IMR-90 (cell line): ENCODE data around the gene ENDOD1. TPM values are rescaled to one million over a fixed set of nuclear protein-coding genes. Genes with fewer than 3 reads are reported as not detected.

Source experiments
- polyA plus RNA-seq, 3 experiments: library from polyadenylated mRNA; depleted of rRNA; stranded (reverse); fragments of >200 nt; gene quantifications; 2 replicates each; pipeline ENCODE4 v1.2.3, GENCODE V29; 2012; ENCODE audit warnings: low replicate concordance in 1 of 3
- total RNA-seq: library from RNA; depleted of rRNA; stranded (reverse); fragments of >200 nt; gene quantifications from 2 replicates; pipeline ENCODE4 v1.2.3, GENCODE V29; 2012; rRNA removed

Gene ENDOD1
- total and polyA plus RNA-seq, 2 of the 4 experiments (the other 2 are of a cell fraction): 7.0 to 17.6 TPM

Other genes with a start within 250 kb of the ENDOD1 start
- gene CWC15, start 116.3 kb upstream of the ENDOD1 start, total RNA-seq: 48.6 and 70.0 TPM in 2 replicates
- gene CWC15, start 116.3 kb upstream of the ENDOD1 start, polyA plus RNA-seq (2012; rRNA removed): 34.7 and 38.4 TPM in 2 replicates
- gene KDM4D, start 116.1 kb upstream of the ENDOD1 start, total RNA-seq: 0.90 and 1.1 TPM in 2 replicates
- gene KDM4D, start 116.1 kb upstream of the ENDOD1 start, polyA plus RNA-seq (2012; rRNA removed): 0.99 and 1.1 TPM in 2 replicates
- not detected in 2 replicates for gene KDM4E, start 64.6 kb upstream of the ENDOD1 start, total RNA-seq
- gene KDM4E, start 64.6 kb upstream of the ENDOD1 start, polyA plus RNA-seq (2012; rRNA removed): not detected in 2 replicates
- gene KDM4F, start 40.4 kb upstream of the ENDOD1 start, total RNA-seq: not detected in 2 replicates
- not detected in 2 replicates for gene KDM4F, start 40.4 kb upstream of the ENDOD1 start, polyA plus RNA-seq (2012; rRNA removed)
- gene SRSF8, start 22.9 kb upstream of the ENDOD1 start, total RNA-seq: 3.4 and 4.4 TPM in 2 replicates
- gene SRSF8, start 22.9 kb upstream of the ENDOD1 start, polyA plus RNA-seq (2012; rRNA removed): 11.3 and 14.3 TPM in 2 replicates
- gene SESN3, start 141.4 kb downstream of the ENDOD1 start, total RNA-seq: 7.7 and 10.0 TPM in 2 replicates
- gene SESN3, start 141.4 kb downstream of the ENDOD1 start, polyA plus RNA-seq (2012; rRNA removed): 1.3 and 2.0 TPM in 2 replicates